Ascending aorta (tissue), 2 donors: ENCODE data around the gene HIP1. TPM values are rescaled to one million over a fixed set of nuclear protein-coding genes. Genes with fewer than 3 reads are reported as not detected.
"Not testable (repeated sequence)": the region's sequence is repeated elsewhere in the genome, so short reads cannot be mapped to it uniquely, and the experiment has no call there.

Experiments used
- DNase-seq, 2 donors: peaks; one replicate each; pipeline ENCODE4 v3.0.0-alpha.2; 2019; ENCODE audit warnings: low spot score in 2 of 2
- H3K27ac ChIP-seq, 2 donors: fragments of 200-600 bp; sonication (generic); one replicate each; pipeline ENCODE4 v1.5.1; 2016 to 2017; ENCODE audit warnings: mild to moderate bottlenecking in 1 of 2
- H3K27me3 ChIP-seq: fragments of 200-600 bp; sonication (generic); one replicate; pipeline ENCODE4 v1.5.1; 2017
- H3K36me3 ChIP-seq, 2 donors: fragments of 200-600 bp; sonication (generic); one replicate each; pipeline ENCODE4 v1.5.1; 2016
- H3K4me1 ChIP-seq, 2 donors: fragments of 200-600 bp; sonication (generic); one replicate each; pipeline ENCODE4 v1.5.1; 2016 to 2017; ENCODE audit warnings: mild to moderate bottlenecking in 1 of 2
- H3K4me3 ChIP-seq, 2 donors: fragments of 200-600 bp; sonication (generic); one replicate each; pipeline ENCODE4 v1.5.1; 2016 to 2017; ENCODE audit warnings: mild to moderate bottlenecking in 1 of 2
- H3K9me3 ChIP-seq, 2 donors: fragments of 200-600 bp; sonication (generic); one replicate each; pipeline ENCODE4 v1.5.1; 2016
- intact Hi-C: fragments of 100-400 bp; cut with DNase I; formaldehyde crosslinking; loops from one replicate; pipeline ENCODE4 v1.15.1; 2023
- total RNA-seq: library from RNA; depleted of rRNA; stranded (reverse); fragments of >200 nt; gene quantifications from one replicate; pipeline ENCODE4 v1.1.0, GENCODE V29; 2016
- TF ChIP-seq, protein P1 (sequence below), 3 experiments: fragments of 200-600 bp in 2 of 3; fragments of 450-650 bp in 1 of 3; sonication (generic) in 2 of 3; IDR thresholded peaks; one replicate each; pipeline ENCODE4 v1.5.1; 2016 to 2019; ENCODE audit warnings: antibody characterized with exemption in 3 of 3, mild to moderate bottlenecking in 1 of 3, moderate library complexity in 1 of 3

HIP1 gene
- total RNA-seq, 1 donor from 2014 or later, result 47.5 TPM

DNA sequence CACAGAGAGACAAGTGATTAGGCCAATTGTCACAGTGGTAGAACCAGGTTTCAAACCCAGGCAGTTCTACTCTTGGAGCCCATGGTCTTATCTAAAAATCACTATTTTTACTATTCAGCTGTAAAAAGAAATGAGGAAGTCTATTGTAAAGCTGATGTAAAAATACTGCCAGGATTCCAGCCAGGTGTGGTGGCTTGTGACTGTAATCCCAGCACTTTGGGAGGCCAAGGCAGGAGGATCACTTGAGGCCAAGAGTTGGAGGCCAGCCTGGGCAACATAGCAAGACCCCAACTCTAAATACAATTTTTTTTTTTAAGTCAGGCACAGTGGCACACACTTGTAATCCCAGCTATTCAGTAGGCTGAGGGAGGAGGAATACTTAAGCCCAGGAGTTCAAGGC, 40.4 kb downstream of the HIP1 start:
- H3K27ac ChIP-seq, result no peak overlapping the region
- no peaks in the 10 kb centered on the region for H3K27me3 ChIP-seq
- intact Hi-C loops, result loop anchor here (10.0 kb wide), 1 partner anchor 56 kb away; no protein-coding TSS in a partner anchor
- H3K4me1 ChIP-seq, result peaks cover 0 to 3% of the 10 kb centered on the region in 2 donors
- H3K9me3 ChIP-seq, result no peaks in the 10 kb centered on the region
- no peak for DNase-seq
- H3K36me3 ChIP-seq, result peaks cover 3 to 6% of the 10 kb centered on the region in 2 donors
- H3K4me3 ChIP-seq, result no peak overlapping the region
- TF ChIP-seq, protein P1, sequence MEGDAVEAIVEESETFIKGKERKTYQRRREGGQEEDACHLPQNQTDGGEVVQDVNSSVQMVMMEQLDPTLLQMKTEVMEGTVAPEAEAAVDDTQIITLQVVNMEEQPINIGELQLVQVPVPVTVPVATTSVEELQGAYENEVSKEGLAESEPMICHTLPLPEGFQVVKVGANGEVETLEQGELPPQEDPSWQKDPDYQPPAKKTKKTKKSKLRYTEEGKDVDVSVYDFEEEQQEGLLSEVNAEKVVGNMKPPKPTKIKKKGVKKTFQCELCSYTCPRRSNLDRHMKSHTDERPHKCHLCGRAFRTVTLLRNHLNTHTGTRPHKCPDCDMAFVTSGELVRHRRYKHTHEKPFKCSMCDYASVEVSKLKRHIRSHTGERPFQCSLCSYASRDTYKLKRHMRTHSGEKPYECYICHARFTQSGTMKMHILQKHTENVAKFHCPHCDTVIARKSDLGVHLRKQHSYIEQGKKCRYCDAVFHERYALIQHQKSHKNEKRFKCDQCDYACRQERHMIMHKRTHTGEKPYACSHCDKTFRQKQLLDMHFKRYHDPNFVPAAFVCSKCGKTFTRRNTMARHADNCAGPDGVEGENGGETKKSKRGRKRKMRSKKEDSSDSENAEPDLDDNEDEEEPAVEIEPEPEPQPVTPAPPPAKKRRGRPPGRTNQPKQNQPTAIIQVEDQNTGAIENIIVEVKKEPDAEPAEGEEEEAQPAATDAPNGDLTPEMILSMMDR (IDR thresholded peaks at IDR 0.05), result no peak

DNA sequence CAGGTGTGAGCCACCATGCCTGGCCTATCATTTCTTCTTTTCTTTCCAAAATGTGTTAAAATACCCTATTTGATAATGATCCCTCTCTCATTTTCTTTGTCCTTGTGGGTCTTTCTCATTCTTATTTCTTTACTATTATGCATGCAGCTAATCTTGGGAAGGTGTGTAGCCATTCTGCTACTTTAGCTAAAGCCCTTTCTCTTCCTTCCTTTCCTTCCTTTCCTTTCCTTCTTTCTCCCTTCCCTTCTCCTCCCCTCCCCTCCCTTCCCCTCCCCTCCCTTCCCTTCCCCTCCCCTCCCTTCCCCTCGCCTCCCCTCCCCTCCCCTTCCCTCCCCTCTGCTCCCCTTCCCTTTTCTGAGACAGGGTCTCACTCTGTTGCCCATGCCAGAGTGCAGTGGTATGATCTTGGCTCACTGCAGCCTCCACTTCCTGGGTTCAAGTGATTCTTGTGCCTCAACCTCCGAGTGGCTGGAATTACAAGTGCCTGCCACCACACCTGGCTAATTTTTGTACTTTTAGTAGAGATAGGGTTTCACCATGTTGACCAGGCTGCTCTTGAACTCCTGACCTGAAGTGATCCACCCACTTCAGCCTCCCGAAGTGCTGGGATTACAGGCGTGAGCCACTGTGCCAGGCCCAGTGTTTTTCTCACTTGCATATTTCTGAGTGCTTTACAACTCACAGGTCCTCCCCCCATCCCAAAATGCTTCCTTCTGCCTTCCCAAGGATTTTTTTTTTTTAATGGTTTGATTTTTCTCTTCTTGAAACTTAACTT, 42.3 kb downstream of the HIP1 start:
- DNase-seq, result no peak
- Histone ChIP-seq H3K27ac (peak overlapping the region in 1 of 2 donors; percentile 50), H3K9me3 (no peaks in the 10 kb centered on the region), H3K4me3 (no peak overlapping the region), H3K4me1 (peaks cover 0 to 3% of the 10 kb centered on the region in 2 donors), H3K36me3 (peaks cover 3 to 6% of the 10 kb centered on the region in 2 donors), H3K27me3 (no peaks in the 10 kb centered on the region)
- TF ChIP-seq, protein P1 (IDR thresholded peaks at IDR 0.05), result no peak
- intact Hi-C loops, result loop anchor here (10.0 kb wide), 1 partner anchor 58 kb away; no protein-coding TSS in a partner anchor

DNA sequence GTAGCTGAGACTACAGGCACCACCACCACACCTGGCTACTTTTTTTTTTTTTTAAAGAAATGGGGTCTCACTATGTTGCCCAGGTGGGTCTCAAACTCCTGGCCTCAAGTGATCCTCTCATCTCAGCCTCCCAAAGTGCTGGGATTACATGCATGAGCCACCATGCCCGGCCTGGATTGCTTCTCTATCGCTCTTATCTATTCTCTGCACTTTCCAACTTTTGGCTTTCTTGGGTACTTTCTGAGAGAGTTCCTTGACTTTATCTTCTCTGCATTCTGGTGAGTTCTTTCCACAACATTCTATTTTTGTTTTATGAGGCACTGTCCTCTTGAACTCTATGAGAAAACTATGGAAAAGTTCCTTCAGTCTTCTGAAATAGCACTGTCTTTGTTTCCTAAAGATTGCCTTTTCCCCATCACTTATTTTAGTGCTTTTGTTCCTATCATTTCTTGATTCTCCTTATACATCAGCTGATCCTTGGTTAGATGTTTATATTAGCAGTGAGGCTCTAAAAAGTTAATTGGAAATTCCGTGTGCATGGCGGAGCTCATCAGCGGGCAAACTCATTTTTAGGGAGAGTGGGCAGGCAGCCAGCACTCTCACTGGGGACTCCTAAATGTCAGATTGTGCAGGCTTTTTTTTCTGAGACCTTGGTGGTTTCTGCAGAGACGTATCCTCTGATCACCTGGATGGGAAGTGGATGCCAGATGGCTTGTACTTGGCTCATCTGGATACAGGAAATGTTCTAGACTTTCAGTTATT, 43.9 kb downstream of the HIP1 start:
- Histone ChIP-seq H3K9me3 (no peaks in the 10 kb centered on the region), H3K27ac (peak overlapping the region; percentile 14 to 50), H3K27me3 (no peaks in the 10 kb centered on the region), H3K36me3 (peaks cover 0 to 1% of the 10 kb centered on the region in 2 donors), H3K4me1 (peaks cover 0 to 3% of the 10 kb centered on the region in 2 donors), H3K4me3 (no peak overlapping the region)
- TF ChIP-seq, protein P1 (IDR thresholded peaks at IDR 0.05), result no peak
- DNase-seq, result peak in 1 of 2 donors; percentile 8
- intact Hi-C loops, result loop anchor here (10.0 kb wide), 1 partner anchor 60 kb away; no protein-coding TSS in a partner anchor

DNA sequence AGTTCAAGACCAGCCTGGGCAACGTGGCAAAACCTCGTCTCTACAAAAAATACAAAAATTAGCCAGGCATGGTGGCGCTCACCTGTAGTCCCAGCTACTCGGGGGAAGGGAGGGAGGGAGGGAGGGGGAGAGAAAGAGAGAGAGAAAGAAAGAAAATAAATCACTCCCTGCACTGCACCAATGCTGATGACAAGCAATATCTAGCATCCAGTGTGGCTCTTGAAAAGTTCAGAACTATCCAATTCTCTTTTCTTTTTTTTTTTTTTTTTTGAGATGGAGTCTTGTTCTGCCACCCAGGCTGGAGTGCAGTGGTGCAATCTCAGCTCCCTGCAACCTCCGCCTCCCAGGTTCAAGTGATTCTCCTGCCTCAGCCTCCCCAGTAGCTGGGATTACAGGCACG, 45.1 kb downstream of the HIP1 start:
- not testable (repeated sequence) for H3K9me3 ChIP-seq, H3K27ac ChIP-seq, H3K4me1 ChIP-seq, DNase-seq, H3K36me3 ChIP-seq, H3K4me3 ChIP-seq, H3K27me3 ChIP-seq
- intact Hi-C loops, result loop anchor here (10.0 kb wide), 1 partner anchor 61 kb away; no protein-coding TSS in a partner anchor

DNA sequence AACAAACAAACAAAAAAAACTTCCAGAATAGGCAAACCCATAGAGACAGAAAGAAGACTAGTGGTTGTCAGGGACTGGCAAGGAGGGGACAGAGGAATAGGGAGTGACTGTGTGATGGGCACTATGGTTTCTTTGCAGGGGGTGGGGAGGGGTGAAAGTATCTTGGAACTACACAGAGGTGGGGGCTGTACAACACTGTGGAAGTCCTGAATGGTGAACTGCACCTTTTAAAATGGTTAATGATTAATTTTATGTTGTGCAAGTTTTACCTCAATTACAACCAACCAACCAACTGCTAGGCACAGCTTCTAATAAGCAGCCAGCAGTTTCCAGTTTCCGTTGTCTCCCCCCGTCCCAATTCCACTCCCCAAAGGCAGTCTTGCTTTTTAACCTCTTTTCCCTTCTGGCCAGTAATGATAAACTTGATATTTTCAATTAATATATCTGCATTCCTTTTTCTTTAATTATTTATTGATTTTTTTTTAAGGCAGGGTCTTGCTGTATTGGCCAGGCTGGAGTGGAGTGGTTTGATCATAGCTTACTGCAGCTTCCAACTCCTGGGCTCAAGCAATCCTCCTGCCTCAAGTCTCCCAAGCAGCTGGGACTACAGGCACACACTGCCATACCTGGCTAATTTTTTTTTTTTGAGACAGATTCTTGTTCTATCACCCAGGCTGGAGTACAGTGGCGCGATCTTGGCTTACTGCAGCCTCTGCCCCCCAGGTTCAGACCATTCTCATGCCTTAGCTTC, 46.8 kb downstream of the HIP1 start:
- H3K4me3 ChIP-seq, result no peak overlapping the region
- H3K27me3 ChIP-seq, result no peaks in the 10 kb centered on the region
- no peaks in the 10 kb centered on the region for H3K9me3 ChIP-seq
- H3K4me1 ChIP-seq, result peaks cover 0 to 3% of the 10 kb centered on the region in 2 donors
- peak in 1 of 2 donors; percentile 19 for DNase-seq
- H3K27ac ChIP-seq, result no peak overlapping the region
- TF ChIP-seq, protein P1 (IDR thresholded peaks at IDR 0.05), result no peak
- intact Hi-C loops, result loop anchor here (10.0 kb wide), 1 partner anchor 63 kb away; no protein-coding TSS in a partner anchor
- H3K36me3 ChIP-seq, result no peaks in the 10 kb centered on the region
